Measurements from ENCODE around the gene FAM135A.

FAM135A gene

DNA sequence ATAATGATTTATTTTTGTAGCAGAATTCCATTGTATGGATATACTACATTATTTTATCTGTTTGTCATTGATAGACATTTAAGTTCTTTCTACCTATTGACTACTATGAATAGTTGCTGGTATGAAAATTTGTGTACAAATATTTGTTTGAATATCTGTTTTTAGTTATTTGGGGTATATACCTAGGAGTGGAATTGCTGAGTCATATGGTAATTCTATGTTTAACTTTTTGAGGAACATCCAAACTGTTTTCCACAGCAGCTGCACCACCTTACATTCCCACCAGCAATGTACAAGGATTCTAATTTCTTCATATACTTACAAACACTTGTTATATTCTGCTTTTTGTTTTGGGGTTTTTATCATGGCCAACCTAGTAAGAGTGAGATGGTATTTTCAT is 97.3 kb downstream of the FAM135A start:
- no peaks in the 10 kb centered on the region for H3K36me3 ChIP-seq (ENCODE audit: insufficient read depth, insufficient read length, low read length)
- no peak overlapping the region for H3K9ac ChIP-seq (ENCODE audit: insufficient read length, low read depth)
- no peak overlapping the region for H3K4me3 ChIP-seq (ENCODE audit: insufficient read length, low read depth)
- TF ChIP-seq SUZ12 (IDR thresholded peaks at IDR 0.05; ENCODE audit: extremely low read depth, insufficient read depth, insufficient read length) = no peak
- TF ChIP-seq ZNF274 (IDR thresholded peaks at IDR 0.05; ENCODE audit: low read depth, low read length) = no peak
- no peak for TF ChIP-seq YY1 (IDR thresholded peaks at IDR 0.05; ENCODE audit: insufficient read depth, insufficient read length)
- no peak for DNase-seq (ENCODE audit: low read depth, low spot score)
- H3K9me3 ChIP-seq (ENCODE audit: insufficient read depth, low read length) = no peaks in the 10 kb centered on the region
- no peaks in the 10 kb centered on the region for H3K27me3 ChIP-seq (ENCODE audit: insufficient read depth, insufficient read length)
- no peaks in the 10 kb centered on the region for H3K4me1 ChIP-seq (ENCODE audit: insufficient read depth, insufficient read length)

GRCh38 chr6:70518723-70519122 is 105.4 kb downstream of the FAM135A start:
- no peak overlapping the region for H3K9ac ChIP-seq (ENCODE audit: insufficient read length, low read depth)
- no peak overlapping the region for H3K4me3 ChIP-seq (ENCODE audit: insufficient read length, low read depth)
- H3K9me3 ChIP-seq (ENCODE audit: insufficient read depth, low read length) = no peaks in the 10 kb centered on the region
- H3K4me1 ChIP-seq (ENCODE audit: insufficient read depth, insufficient read length) = no peaks in the 10 kb centered on the region
- no peaks in the 10 kb centered on the region for H3K27me3 ChIP-seq (ENCODE audit: insufficient read depth, insufficient read length)
- TF ChIP-seq YY1 (IDR thresholded peaks at IDR 0.05; ENCODE audit: insufficient read depth, insufficient read length) = no peak
- no peak for DNase-seq (ENCODE audit: low read depth, low spot score)
- H3K36me3 ChIP-seq (ENCODE audit: insufficient read depth, insufficient read length, low read length) = no peaks in the 10 kb centered on the region

GRCh38 chr6:70520575-70520974 is 107.3 kb downstream of the FAM135A start:
- no peak for DNase-seq (ENCODE audit: low read depth, low spot score)
- H3K9me3 ChIP-seq (ENCODE audit: insufficient read depth, low read length) = no peaks in the 10 kb centered on the region
- no peaks in the 10 kb centered on the region for H3K4me1 ChIP-seq (ENCODE audit: insufficient read depth, insufficient read length)
- H3K27me3 ChIP-seq (ENCODE audit: insufficient read depth, insufficient read length) = no peaks in the 10 kb centered on the region
- H3K9ac ChIP-seq (ENCODE audit: insufficient read length, low read depth) = no peak overlapping the region
- H3K4me3 ChIP-seq (ENCODE audit: insufficient read length, low read depth) = no peak overlapping the region
- TF ChIP-seq SUZ12 (IDR thresholded peaks at IDR 0.05; ENCODE audit: extremely low read depth, insufficient read depth, insufficient read length) (no peak), YY1 (IDR thresholded peaks at IDR 0.05; ENCODE audit: insufficient read depth, insufficient read length) (no peak), ZNF274 (IDR thresholded peaks at IDR 0.05; ENCODE audit: low read depth, low read length) (no peak)
- H3K36me3 ChIP-seq (ENCODE audit: insufficient read depth, insufficient read length, low read length) = peaks cover 6% of the 10 kb centered on the region

DNA sequence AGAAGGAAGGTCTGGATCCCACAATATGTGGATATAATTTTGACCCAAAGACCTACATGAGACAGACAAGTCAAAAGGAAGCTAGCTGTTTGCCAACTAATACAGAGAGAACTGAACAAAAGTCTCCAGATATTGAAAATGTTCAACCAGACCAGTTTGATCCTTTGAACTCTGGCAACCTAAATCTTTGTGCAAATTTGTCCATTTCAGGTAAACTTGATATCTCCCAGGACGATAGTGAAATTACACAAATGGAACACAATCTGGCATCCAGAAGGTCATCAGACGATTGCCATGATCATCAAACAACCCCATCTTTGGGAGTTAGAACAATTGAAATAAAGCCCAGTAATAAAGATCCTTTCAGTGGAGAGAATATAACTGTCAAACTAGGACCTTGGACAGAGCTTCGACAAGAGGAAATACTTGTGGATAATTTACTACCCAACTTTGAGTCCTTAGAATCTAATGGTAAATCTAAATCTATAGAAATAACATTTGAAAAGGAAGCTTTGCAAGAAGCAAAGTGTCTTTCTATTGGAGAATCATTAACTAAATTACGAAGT is 111.5 kb downstream of the FAM135A start:
- DNase-seq (ENCODE audit: low read depth, low spot score) = no peak
- Histone ChIP-seq H3K9ac (ENCODE audit: insufficient read length, low read depth) (no peak overlapping the region), H3K4me3 (ENCODE audit: insufficient read length, low read depth) (no peak overlapping the region), H3K9me3 (ENCODE audit: insufficient read depth, low read length) (no peaks in the 10 kb centered on the region), H3K27me3 (ENCODE audit: insufficient read depth, insufficient read length) (no peaks in the 10 kb centered on the region), H3K4me1 (ENCODE audit: insufficient read depth, insufficient read length) (no peaks in the 10 kb centered on the region), H3K36me3 (ENCODE audit: insufficient read depth, insufficient read length, low read length) (peaks cover 9% of the 10 kb centered on the region)
- no peak for TF ChIP-seq YY1 (IDR thresholded peaks at IDR 0.05; ENCODE audit: insufficient read depth, insufficient read length)
- no peak for TF ChIP-seq SUZ12 (IDR thresholded peaks at IDR 0.05; ENCODE audit: extremely low read depth, insufficient read depth, insufficient read length)
- no peak for TF ChIP-seq ZNF274 (IDR thresholded peaks at IDR 0.05; ENCODE audit: low read depth, low read length)

- Histone ChIP-seq H3K27me3 (ENCODE audit: insufficient read depth, insufficient read length) (no peaks in the 10 kb centered on the region), H3K4me1 (ENCODE audit: insufficient read depth, insufficient read length) (no peaks in the 10 kb centered on the region), H3K36me3 (ENCODE audit: insufficient read depth, insufficient read length, low read length) (peaks cover 12% of the 10 kb centered on the region), H3K9me3 (ENCODE audit: insufficient read depth, low read length) (no peaks in the 10 kb centered on the region), H3K4me3 (ENCODE audit: insufficient read length, low read depth) (no peak overlapping the region), H3K9ac (ENCODE audit: insufficient read length, low read depth) (no peak overlapping the region)
- DNase-seq (ENCODE audit: low read depth, low spot score) = no peak
- TF ChIP-seq SUZ12 (IDR thresholded peaks at IDR 0.05; ENCODE audit: extremely low read depth, insufficient read depth, insufficient read length) (no peak), ZNF274 (IDR thresholded peaks at IDR 0.05; ENCODE audit: low read depth, low read length) (no peak), YY1 (IDR thresholded peaks at IDR 0.05; ENCODE audit: insufficient read depth, insufficient read length) (no peak)
These were observed 113.9 kb downstream of the FAM135A start for GRCh38 chr6:70527071-70527737.

- Histone ChIP-seq H3K36me3 (ENCODE audit: insufficient read depth, insufficient read length, low read length) (peaks cover 9% of the 10 kb centered on the region), H3K27me3 (ENCODE audit: insufficient read depth, insufficient read length) (no peaks in the 10 kb centered on the region), H3K4me3 (ENCODE audit: insufficient read length, low read depth) (no peak overlapping the region), H3K9ac (ENCODE audit: insufficient read length, low read depth) (no peak overlapping the region), H3K9me3 (ENCODE audit: insufficient read depth, low read length) (no peaks in the 10 kb centered on the region), H3K4me1 (ENCODE audit: insufficient read depth, insufficient read length) (no peaks in the 10 kb centered on the region)
- TF ChIP-seq ZNF274 (IDR thresholded peaks at IDR 0.05; ENCODE audit: low read depth, low read length) = no peak
- no peak for TF ChIP-seq SUZ12 (IDR thresholded peaks at IDR 0.05; ENCODE audit: extremely low read depth, insufficient read depth, insufficient read length)
- no peak for TF ChIP-seq YY1 (IDR thresholded peaks at IDR 0.05; ENCODE audit: insufficient read depth, insufficient read length)
- no peak for DNase-seq (ENCODE audit: low read depth, low spot score)
These were observed 116.7 kb downstream of the FAM135A start for GRCh38 chr6:70530023-70530422.

DNA sequence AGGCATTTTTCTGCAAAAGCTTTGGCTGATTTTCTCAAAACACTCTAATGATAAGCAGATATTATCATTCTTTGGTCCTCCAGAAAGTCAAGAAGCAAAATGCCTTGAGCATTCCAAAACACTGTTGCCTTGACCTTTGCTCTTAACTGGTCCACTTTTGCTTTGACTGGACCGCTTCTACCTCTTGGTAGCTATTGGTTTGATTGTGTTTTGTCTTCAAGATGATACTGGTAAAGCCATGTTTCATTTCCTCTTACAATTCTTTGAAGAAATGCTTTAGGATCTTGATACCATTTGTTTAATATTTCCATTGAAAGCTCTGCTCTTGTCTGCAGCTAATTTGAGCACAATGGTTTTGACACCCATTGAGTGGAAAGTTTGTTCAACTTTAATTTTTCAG is 117.8 kb downstream of the FAM135A start:
- Histone ChIP-seq H3K9ac (ENCODE audit: insufficient read length, low read depth) (no peak overlapping the region), H3K4me1 (ENCODE audit: insufficient read depth, insufficient read length) (no peaks in the 10 kb centered on the region), H3K9me3 (ENCODE audit: insufficient read depth, low read length) (no peaks in the 10 kb centered on the region), H3K4me3 (ENCODE audit: insufficient read length, low read depth) (no peak overlapping the region), H3K36me3 (ENCODE audit: insufficient read depth, insufficient read length, low read length) (peaks cover 7% of the 10 kb centered on the region), H3K27me3 (ENCODE audit: insufficient read depth, insufficient read length) (no peaks in the 10 kb centered on the region)
- TF ChIP-seq SUZ12 (IDR thresholded peaks at IDR 0.05; ENCODE audit: extremely low read depth, insufficient read depth, insufficient read length) = no peak
- TF ChIP-seq ZNF274 (IDR thresholded peaks at IDR 0.05; ENCODE audit: low read depth, low read length) = no peak
- no peak for TF ChIP-seq YY1 (IDR thresholded peaks at IDR 0.05; ENCODE audit: insufficient read depth, insufficient read length)
- no peak for DNase-seq (ENCODE audit: low read depth, low spot score)
